K562 treated with DMSO at 1 percent for 4 hours (cell line): ENCODE results near the gene IKBIP. TPM values are rescaled to one million over a fixed set of nuclear protein-coding genes. Genes with fewer than 3 reads are reported as not detected.

ENCODE experiments used
- total RNA-seq: library from RNA; unstranded; fragments of 300-600 nt; gene quantifications from 2 replicates; pipeline ENCODE4 v1.2.3, GENCODE V29; 2022; ENCODE audit not compliant: insufficient read depth

The IKBIP gene
- total RNA-seq, result 9.3 and 11.7 TPM in 2 replicates

GRCh38 chr12:98644712-98645571, at the start of gene IKBIP, which contains the start of gene APAF1:
IKBIP (minus strand) TSS chr12:98644788; CDS start chr12:98644701, 87 bp downstream.
APAF1 (plus strand) TSS chr12:98645290; CDS start chr12:98648360, 3,070 bp downstream.

GRCh38 chr12:98593351-98594049, 51.1 kb downstream of the IKBIP start, which contains the start of gene SLC25A3:
SLC25A3 (plus strand) TSS chr12:98593686; CDS start chr12:98593979, 293 bp downstream.

Other genes with a start within 250 kb of the IKBIP start
- gene TMPO, start 129.2 kb downstream of the IKBIP start, total RNA-seq, result 85.1 and 101 TPM in 2 replicates
- gene SLC25A3, start 51.1 kb downstream of the IKBIP start, total RNA-seq, result 473 and 521 TPM in 2 replicates
- gene APAF1, start 502 bp upstream of the IKBIP start, total RNA-seq, result 9.0 and 9.3 TPM in 2 replicates